ENCODE data around the gene OMG.
"Not testable (repeated sequence)": the region's sequence is repeated elsewhere in the genome, so short reads cannot be mapped to it uniquely, and the experiment has no call there.

Gene OMG

GRCh38 chr17:31272803-31273202 lies 24.2 kb downstream of the OMG start:
- H3K4me3 ChIP-seq (ENCODE audit: low read depth, low read length) = no peak overlapping the region
- DNase-seq (ENCODE audit: low read depth) = no peak

- no peak for DNase-seq (ENCODE audit: low read depth)
- H3K4me3 ChIP-seq (ENCODE audit: low read depth, low read length) = no peak overlapping the region
Measured at GRCh38 chr17:31272236-31272635, 24.8 kb downstream of the OMG start.

GRCh38 chr17:31269578-31269983 lies 27.5 kb downstream of the OMG start:
- peak; percentile 93 for DNase-seq (ENCODE audit: low read depth)
- no peak overlapping the region for H3K4me3 ChIP-seq (ENCODE audit: low read depth, low read length)

GRCh38 chr17:31269036-31269577 lies 27.9 kb downstream of the OMG start:
- no peak overlapping the region for H3K4me3 ChIP-seq (ENCODE audit: low read depth, low read length)
- no peak for DNase-seq (ENCODE audit: low read depth)

GRCh38 chr17:31266042-31266441 lies 31.0 kb downstream of the OMG start:
- DNase-seq (ENCODE audit: low read depth) = no peak
- H3K4me3 ChIP-seq (ENCODE audit: low read depth, low read length) = no peak overlapping the region

- not testable (repeated sequence) for DNase-seq (ENCODE audit: low read depth); H3K4me3 ChIP-seq (ENCODE audit: low read depth, low read length)
Measured at GRCh38 chr17:31262923-31263322, 34.1 kb downstream of the OMG start.

- no peak overlapping the region for H3K4me3 ChIP-seq (ENCODE audit: low read depth, low read length)
- DNase-seq (ENCODE audit: low read depth) = no peak
Measured at GRCh38 chr17:31261601-31262000, 35.4 kb downstream of the OMG start.

GRCh38 chr17:31260151-31260550 lies 36.9 kb downstream of the OMG start:
- no peak for DNase-seq (ENCODE audit: low read depth)
- no peak overlapping the region for H3K4me3 ChIP-seq (ENCODE audit: low read depth, low read length)

- DNase-seq (ENCODE audit: low read depth) = no peak
- H3K4me3 ChIP-seq (ENCODE audit: low read depth, low read length) = no peak overlapping the region
Measured at GRCh38 chr17:31256936-31257335, 40.1 kb downstream of the OMG start.

GRCh38 chr17:31254654-31255053 lies 42.4 kb downstream of the OMG start:
- DNase-seq (ENCODE audit: low read depth) = no peak
- H3K4me3 ChIP-seq (ENCODE audit: low read depth, low read length) = no peak overlapping the region

GRCh38 chr17:31252741-31253140 lies 44.3 kb downstream of the OMG start:
- no peak for DNase-seq (ENCODE audit: low read depth)
- no peak overlapping the region for H3K4me3 ChIP-seq (ENCODE audit: low read depth, low read length)

GRCh38 chr17:31251970-31252328 lies 45.1 kb downstream of the OMG start:
- no peak for DNase-seq (ENCODE audit: low read depth)
- H3K4me3 ChIP-seq (ENCODE audit: low read depth, low read length) = no peak overlapping the region

- H3K4me3 ChIP-seq (ENCODE audit: low read depth, low read length) = no peak overlapping the region
- DNase-seq (ENCODE audit: low read depth) = peak; percentile 27
Measured at GRCh38 chr17:31251105-31251969, 45.7 kb downstream of the OMG start.

- no peak for DNase-seq (ENCODE audit: low read depth)
Measured at GRCh38 chr17:31250229-31250628, 46.8 kb downstream of the OMG start.

GRCh38 chr17:31249835-31250141 lies 47.3 kb downstream of the OMG start:
- no peak for DNase-seq (ENCODE audit: low read depth)
- no peak overlapping the region for H3K4me3 ChIP-seq (ENCODE audit: low read depth, low read length)

More at GRCh38 chr17:31250229-31250628, 46.8 kb downstream of the OMG start:
- no peak overlapping the region for H3K4me3 ChIP-seq (ENCODE audit: low read depth, low read length)

GRCh38 chr17:31248986-31249834 lies 47.8 kb downstream of the OMG start:
- no peak overlapping the region for H3K4me3 ChIP-seq (ENCODE audit: low read depth, low read length)
- DNase-seq (ENCODE audit: low read depth) = no peak

All from skeletal muscle cell (primary cell).